ENCODE measurements around the gene ITIH3.

ITIH3 gene

DNA sequence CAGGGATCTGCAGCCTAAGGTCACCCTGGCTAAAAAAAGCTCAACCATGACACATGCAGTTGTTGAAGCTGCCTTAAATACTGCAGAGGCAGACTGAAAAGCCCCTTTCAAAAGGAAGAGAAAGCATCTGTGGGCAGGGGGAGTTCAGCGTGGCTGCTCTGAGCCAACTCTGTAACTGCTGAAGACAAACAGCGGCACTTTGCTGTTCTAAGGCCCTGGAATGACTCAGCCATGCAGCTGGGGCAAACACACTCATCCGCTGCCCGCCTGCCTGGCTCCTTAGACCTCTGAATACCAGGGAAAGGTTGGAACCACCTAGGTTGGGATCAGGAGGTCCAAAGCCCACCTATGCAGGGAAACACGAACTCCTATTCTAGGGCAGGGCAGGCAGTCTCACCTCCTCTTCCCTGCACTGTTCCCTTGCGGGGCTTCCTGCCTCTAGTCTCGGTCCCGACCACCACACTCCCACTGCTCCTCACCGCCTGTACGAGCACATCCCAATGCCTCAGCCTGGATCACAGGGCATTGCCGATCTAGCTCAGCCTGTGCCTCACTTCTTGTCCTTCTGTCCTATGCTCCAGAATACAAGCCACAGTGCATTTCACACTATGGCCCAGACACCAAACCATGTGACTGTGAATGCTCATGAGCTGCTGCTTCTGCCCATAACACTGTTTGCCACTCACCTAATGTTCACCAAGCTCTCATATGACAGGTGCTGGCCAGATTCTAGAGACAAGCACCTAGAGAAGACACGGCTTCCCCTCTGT, 46.8 kb downstream of the ITIH3 start:
- peak; percentile 45 for DNase-seq (ENCODE audit: extremely low spot score)
- ChIA-PET POLR2A (no interaction called here), CTCF (interaction anchor here (1.1 to 2.4 kb wide), 5 partner anchors 9 to 94 kb away, joined by 3 to 9 read pairs (median 4); no protein-coding TSS in a partner anchor)
- no peak for TF ChIP-seq CTCF (IDR thresholded peaks at IDR 0.05; ENCODE audit: control extremely low read depth, extremely low read depth, low read depth, missing control alignments)

DNA sequence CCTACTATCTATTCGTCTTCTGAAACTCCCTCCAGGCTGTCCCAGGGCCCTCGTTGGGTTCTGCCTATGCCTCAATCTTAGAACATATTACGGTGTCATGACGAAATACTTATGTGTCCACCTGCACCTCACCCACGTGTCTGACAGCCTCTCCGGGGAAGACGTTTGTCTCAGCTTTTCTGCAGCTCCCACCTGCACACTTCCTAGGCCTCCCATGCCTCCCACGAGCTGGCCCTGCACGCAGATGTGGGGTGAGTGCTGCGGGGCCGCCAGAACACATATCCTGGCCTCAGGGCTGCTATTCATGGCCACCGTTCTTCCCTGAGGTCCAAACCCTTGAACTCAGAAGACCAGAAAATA, 47.4 kb downstream of the ITIH3 start:
- CTCF ChIA-PET, result interaction anchor here (1.1 to 2.4 kb wide), 3 partner anchors 9 to 93 kb away, joined by 4 to 9 read pairs (median 4); no protein-coding TSS in a partner anchor
- POLR2A ChIA-PET, result no interaction called here

GRCh38 chr3:52842424-52842823, 47.8 kb downstream of the ITIH3 start:
- no peak for TF ChIP-seq CTCF (IDR thresholded peaks at IDR 0.05; ENCODE audit: control extremely low read depth, extremely low read depth, low read depth, missing control alignments)
- DNase-seq (ENCODE audit: extremely low spot score), result no peak
- ChIA-PET CTCF (interaction anchor here (1.1 to 2.4 kb wide), 4 partner anchors 8 to 93 kb away, joined by 3 to 9 read pairs (median 4); partner anchors contain the start of gene MUSTN1), POLR2A (no interaction called here)

More for the DNA sequence above, 47.4 kb downstream of the ITIH3 start:
- TF ChIP-seq CTCF (IDR thresholded peaks at IDR 0.05; ENCODE audit: control extremely low read depth, extremely low read depth, low read depth, missing control alignments), result no peak
- DNase-seq (ENCODE audit: extremely low spot score), result no peak

DNA sequence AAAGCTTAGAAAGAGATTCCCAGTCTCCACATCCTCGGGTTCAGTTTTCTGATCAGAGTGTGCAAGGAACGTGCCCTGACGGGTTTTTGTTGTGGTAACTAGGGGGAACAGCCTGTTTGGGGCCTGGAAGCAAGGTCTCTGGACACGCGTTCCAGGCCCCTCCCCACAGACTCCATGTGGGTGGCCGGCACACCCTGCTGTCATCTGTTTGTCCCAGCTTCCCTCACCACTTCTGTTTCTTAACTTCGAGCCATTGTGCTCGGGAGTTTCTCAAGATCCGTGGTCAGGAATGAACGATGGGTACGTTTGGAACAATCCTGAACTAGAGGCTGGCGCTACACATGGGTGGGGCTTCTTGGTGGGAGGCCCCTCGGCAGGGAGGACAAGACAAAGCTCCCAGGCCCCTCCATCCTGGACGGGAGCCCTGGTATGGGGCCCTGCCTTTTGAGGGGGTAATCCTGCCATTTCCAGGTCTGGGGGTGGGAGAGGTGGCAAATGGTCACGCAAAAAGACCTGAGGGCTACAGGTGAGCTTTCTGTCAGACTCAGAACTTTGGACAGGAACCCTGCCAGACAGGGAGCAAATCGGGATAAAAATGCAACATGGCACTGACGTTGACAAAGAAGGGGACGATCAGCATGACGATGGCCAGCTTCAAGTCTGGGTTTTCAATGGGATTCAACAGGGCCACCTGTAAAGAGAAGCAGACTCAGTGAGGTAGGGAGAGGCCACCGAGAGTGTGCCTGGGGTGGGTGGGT, 48.7 kb downstream of the ITIH3 start:
- DNase-seq (ENCODE audit: extremely low spot score), result no peak
- CTCF ChIA-PET, result interaction anchor here (1.1 to 2.4 kb wide), 5 partner anchors 8 to 91 kb away, joined by 3 to 9 read pairs (median 5); partner anchors contain the start of gene MUSTN1
- POLR2A ChIA-PET, result interaction anchor here (0.6 kb wide), 1 partner anchor 146 kb away, joined by 6 read pairs; no protein-coding TSS in a partner anchor
- no peak for TF ChIP-seq CTCF (IDR thresholded peaks at IDR 0.05; ENCODE audit: control extremely low read depth, extremely low read depth, low read depth, missing control alignments)

DNA sequence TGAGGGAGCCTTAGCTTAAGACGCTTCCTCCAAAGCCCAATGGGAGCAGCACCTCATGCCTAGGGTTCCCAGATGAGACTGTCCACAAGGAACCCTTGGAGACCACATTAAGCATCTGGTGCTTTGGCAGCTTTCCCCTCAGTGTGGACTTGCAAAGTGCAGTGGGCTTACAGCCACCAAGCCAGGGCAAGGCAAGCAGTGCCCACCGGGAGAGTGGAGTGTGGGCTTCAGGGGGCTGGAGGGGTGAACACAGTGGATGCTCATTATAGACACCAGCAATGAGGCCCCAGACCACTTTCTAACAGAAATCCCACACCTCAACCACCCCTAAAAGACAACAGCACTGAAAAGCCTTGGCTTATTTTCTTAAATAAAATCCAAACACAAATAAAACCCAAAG, 49.3 kb downstream of the ITIH3 start:
- no peak for TF ChIP-seq CTCF (IDR thresholded peaks at IDR 0.05; ENCODE audit: control extremely low read depth, extremely low read depth, low read depth, missing control alignments)
- ChIA-PET CTCF (interaction anchor here (1.2 to 2.3 kb wide), 5 partner anchors 12 to 91 kb away, joined by 3 to 6 read pairs (median 4); no protein-coding TSS in a partner anchor), POLR2A (interaction anchor here (0.6 kb wide), 1 partner anchor 145 kb away, joined by 6 read pairs; no protein-coding TSS in a partner anchor)
- DNase-seq (ENCODE audit: extremely low spot score), result no peak

- no peak for DNase-seq (ENCODE audit: extremely low spot score)
- ChIA-PET CTCF (interaction anchor here (0.8 to 2.3 kb wide), 7 partner anchors 12 to 90 kb away, joined by 3 to 6 read pairs (median 4); no protein-coding TSS in a partner anchor), POLR2A (no interaction called here)
- no peak for TF ChIP-seq CTCF (IDR thresholded peaks at IDR 0.05; ENCODE audit: control extremely low read depth, extremely low read depth, low read depth, missing control alignments)
Measured at GRCh38 chr3:52844290-52844975, 49.8 kb downstream of the ITIH3 start.
